ENCODE data around the gene S100B.
A peak's percentile ranks its signal among the peaks of the same experiment; 100 is the strongest.

S100B gene

GRCh38 chr21:46557919-46558392, 46.9 kb downstream of the S100B start:
- peak; percentile 51 for DNase-seq

GRCh38 chr21:46557469-46557868, 47.4 kb downstream of the S100B start:
- DNase-seq: no peak

DNA sequence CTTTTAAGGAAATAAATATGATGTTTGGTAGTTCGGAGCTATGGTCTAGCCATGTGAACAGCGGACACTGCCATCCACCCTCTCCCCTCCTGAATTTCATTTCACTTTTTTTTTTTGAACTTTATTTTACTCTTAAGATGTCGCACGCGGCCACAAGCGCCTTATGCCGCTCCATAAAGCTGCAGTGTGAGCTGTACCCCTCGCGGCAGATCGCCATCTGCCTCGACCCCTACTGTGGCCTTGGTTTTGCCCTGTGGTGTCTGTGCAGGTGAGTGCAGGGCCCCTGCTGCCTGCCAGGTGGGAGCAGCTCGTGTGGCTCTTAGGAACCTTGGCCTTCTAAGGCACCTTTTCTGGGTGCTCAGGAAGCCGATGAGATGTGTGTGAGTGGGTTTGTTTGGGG, 48.1 kb downstream of the S100B start:
- peak; percentile 42 for DNase-seq

DNA sequence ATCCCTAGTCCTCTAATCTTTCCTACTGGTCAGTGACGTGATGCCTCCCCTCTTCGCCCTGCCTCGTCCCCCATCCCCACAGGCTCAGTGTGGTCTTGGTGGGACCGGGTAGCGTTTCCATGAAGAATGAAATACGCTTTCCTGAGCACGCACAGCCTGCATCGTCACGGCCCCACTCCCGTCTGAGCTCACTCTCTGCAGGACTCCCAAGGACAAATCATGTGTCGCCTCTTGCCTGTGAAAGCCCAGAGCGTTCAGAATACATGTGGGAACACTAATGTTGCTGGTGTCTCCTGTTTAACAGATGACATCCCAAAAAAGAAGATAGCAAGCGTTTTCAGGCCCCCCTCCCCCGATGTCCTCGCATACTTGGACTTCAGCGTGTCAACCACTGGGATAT, 49.2 kb downstream of the S100B start:
- no peak for DNase-seq

DNA sequence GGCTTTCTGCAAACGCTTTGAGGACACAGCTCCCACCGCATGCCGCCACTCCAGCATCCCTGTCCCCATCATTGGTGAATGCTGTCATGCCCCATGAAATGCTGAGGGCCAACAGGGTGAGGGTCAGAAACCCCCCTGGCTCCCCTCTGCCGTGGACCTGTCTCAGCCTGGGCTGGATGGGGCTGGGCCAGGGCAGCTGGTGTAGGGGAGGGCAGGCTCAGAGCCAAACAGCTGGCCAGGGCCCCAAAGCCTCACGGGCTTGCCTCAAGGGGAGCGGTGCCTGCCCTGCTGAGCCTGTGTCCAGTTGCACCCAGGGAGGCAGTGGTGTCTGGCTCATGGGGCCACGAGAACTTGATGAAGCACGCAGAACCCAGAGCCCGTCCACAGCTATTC, 49.7 kb downstream of the S100B start:
- no peak for DNase-seq

GRCh38 chr21:46554431-46555224, 50.3 kb downstream of the S100B start:
- no peak for DNase-seq

GRCh38 chr21:46553993-46554392, 50.9 kb downstream of the S100B start:
- no peak for DNase-seq

DNA sequence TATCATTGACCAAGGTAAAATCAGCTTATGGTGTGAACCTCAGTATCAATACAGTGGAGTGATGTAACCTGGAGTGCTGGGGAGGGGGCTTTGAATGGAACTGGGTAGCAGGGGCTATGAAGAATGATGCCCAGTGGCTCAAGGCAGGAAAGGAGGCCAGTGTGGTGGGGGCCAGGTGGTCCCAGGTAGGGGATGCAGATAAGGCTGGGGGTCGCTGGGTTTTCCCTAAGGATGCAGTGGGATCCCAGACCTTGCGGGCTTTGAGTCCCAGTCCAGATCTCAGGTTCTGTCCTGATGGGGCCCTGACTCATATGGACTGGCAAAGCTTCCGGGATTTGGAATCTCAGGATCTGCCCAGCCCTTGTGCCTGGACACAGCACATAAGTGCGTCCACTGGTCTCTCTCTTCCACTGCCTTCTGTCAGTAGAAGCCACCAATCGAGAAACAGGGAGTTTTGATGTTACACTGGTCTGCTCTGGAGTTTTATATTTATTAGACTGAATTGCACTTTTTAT, 52.0 kb downstream of the S100B start:
- DNase-seq: no peak

GRCh38 chr21:46552274-46552673, 52.6 kb downstream of the S100B start:
- DNase-seq: no peak

GRCh38 chr21:46551636-46552241, 53.1 kb downstream of the S100B start:
- DNase-seq: peak; percentile 74

GRCh38 chr21:46550116-46550941, 54.6 kb downstream of the S100B start:
- DNase-seq: no peak

DNA sequence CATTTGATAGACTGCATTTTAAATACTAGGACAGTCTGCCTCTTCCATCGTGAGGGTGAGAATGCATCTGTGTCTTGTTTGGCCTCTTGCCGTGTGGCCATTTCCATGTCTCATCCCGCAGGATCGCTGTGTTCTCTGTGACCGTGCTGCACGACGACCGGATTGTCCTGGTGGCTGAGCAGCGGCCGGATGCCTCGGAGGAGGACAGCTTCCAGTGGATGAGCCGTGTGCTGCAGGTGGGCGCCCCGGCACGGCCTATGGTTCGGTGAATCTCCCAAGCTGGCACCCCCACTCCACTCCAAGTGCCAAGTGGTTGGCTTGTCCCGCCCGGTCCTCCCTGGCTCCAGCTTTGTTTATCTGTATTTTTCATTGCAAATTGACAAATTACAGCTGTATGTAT, 55.2 kb downstream of the S100B start:
- DNase-seq: no peak

Data from activated CD8-positive, alpha-beta memory T cell treated with anti-CD3 and anti-CD28 coated beads, Interleukin-2, amount 50 U/mL, for 48 hours (primary cell).